ENCODE results near the gene MBTPS1. TPM values are rescaled to one million over a fixed set of nuclear protein-coding genes. Genes with fewer than 3 reads are reported as not detected.

MBTPS1 gene
- total RNA-seq, 2 donors from 2014 or later, result 79.0 to 133 TPM

DNA sequence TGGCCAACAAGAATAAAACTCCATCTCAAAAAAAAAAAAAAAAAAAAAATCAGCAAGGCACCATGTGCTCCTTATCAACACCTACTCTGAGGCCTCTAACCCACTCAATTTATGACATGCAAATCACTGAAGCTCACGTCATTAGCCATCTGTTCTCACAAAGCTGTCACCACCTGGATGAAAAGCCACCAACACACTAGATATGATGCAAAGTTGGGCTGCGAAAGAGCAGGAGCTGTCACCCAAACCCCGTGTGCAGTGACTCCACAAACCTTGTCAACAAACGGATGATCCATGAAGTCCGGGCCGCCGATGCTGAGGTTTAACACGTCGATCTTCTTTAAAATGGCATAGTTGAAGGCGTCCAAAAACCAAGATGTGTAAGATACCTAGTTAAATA, 25.3 kb downstream of the MBTPS1 start:
- intact Hi-C loops (cut with DNase I), result no loop called here
- Histone ChIP-seq H3K27me3 (replicated peaks; ENCODE audit: insufficient read depth) (no peaks in the 10 kb centered on the region), H3K27ac (no peak overlapping the region), H3K4me3 (no peak overlapping the region), H3K9me3 (no peaks in the 10 kb centered on the region), H3K4me1 (replicated peaks) (peaks cover 4% of the 10 kb centered on the region), H3K36me3 (peaks cover 3 to 26% of the 10 kb centered on the region in 2 donors)
- no peak for TF ChIP-seq POLR2A (IDR thresholded peaks at IDR 0.05)
- TF ChIP-seq, protein P1, sequence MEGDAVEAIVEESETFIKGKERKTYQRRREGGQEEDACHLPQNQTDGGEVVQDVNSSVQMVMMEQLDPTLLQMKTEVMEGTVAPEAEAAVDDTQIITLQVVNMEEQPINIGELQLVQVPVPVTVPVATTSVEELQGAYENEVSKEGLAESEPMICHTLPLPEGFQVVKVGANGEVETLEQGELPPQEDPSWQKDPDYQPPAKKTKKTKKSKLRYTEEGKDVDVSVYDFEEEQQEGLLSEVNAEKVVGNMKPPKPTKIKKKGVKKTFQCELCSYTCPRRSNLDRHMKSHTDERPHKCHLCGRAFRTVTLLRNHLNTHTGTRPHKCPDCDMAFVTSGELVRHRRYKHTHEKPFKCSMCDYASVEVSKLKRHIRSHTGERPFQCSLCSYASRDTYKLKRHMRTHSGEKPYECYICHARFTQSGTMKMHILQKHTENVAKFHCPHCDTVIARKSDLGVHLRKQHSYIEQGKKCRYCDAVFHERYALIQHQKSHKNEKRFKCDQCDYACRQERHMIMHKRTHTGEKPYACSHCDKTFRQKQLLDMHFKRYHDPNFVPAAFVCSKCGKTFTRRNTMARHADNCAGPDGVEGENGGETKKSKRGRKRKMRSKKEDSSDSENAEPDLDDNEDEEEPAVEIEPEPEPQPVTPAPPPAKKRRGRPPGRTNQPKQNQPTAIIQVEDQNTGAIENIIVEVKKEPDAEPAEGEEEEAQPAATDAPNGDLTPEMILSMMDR (IDR thresholded peaks at IDR 0.05), result no peak
- no peak for TF ChIP-seq POLR2AphosphoS5 (IDR thresholded peaks at IDR 0.05)
- DNase-seq (ENCODE audit: low spot score), result no peak
- 84% methylated on average over 10 of the region's 10 CpGs for WGBS

DNA sequence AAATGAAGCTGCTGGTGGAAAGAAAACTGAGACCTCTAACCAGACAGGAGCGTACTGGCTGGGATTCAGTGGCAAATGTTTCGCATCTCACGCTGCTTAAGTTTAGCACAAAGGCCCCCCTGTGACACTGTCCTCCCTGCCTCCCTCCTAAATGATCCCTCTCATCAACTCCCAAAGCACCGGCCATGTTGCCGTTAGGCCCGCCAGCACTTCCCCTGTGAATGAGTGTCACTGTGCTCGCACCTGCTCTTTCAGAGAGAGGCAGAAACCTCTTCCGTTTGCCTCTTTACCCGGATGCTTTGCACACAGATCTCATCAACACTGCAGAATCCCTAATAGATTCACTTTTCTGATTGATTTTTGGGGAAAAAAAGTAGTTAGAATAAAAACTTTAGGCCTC, 26.5 kb downstream of the MBTPS1 start:
- 90% methylated on average over 9 of the region's 9 CpGs for WGBS

DNA sequence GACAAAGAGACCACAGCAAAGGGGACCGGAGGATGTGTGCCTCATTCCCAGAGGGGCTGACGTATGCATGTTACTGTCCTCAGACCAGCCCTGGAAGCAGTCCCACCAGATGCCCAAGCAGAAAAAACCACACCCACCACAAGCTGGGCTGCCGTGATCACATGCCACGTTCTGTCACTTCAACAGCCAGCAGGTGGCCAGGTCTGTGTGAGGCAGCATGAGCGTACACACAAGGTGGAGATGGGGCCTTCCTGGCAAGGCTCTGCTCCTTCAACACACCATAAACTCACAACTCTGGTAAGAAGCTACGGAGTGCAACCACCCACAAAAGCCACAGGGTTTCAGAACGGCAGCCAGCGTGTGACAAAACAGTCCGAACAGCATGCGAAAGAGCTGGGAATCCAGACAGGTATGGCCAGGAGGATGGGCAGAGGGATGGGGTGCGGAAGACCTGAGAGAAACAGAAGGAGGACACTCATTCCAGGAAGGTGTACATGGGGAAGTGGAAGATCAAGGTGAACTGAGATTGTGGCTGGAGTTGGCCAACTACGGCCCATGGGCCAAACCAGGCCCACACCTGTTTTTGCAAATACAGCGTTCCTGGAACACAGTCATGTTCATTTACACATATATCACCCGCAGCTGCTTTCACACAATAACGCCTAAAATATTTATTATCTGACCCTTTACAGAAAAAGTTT, 27.9 kb downstream of the MBTPS1 start:
- Histone ChIP-seq H3K4me3 (no peak overlapping the region), H3K4me1 (replicated peaks) (peaks cover 4% of the 10 kb centered on the region), H3K36me3 (peaks cover 3 to 26% of the 10 kb centered on the region in 2 donors), H3K27me3 (replicated peaks; ENCODE audit: insufficient read depth) (no peaks in the 10 kb centered on the region), H3K27ac (no peak overlapping the region), H3K9me3 (no peaks in the 10 kb centered on the region)
- TF ChIP-seq, protein P1 (IDR thresholded peaks at IDR 0.05), result peak in 1 of 4 experiments; percentile 14
- TF ChIP-seq POLR2AphosphoS5 (IDR thresholded peaks at IDR 0.05), result no peak
- 73% methylated on average over 15 of the region's 15 CpGs for WGBS
- no peak for DNase-seq (ENCODE audit: low spot score)
- intact Hi-C loops (cut with DNase I), result loop anchor here (5.0 to 10.0 kb wide), 2 partner anchors 88 to 396 kb away; no protein-coding TSS in a partner anchor

More for the DNA sequence above, 26.5 kb downstream of the MBTPS1 start:
- no peaks in the 10 kb centered on the region for H3K9me3 ChIP-seq
- H3K4me1 ChIP-seq (replicated peaks), result no peaks in the 10 kb centered on the region
- H3K36me3 ChIP-seq, result peaks cover 3 to 26% of the 10 kb centered on the region in 2 donors
- intact Hi-C loops (cut with DNase I), result no loop called here
- H3K4me3 ChIP-seq, result no peak overlapping the region
- TF ChIP-seq POLR2AphosphoS5 (IDR thresholded peaks at IDR 0.05) (no peak), POLR2A (IDR thresholded peaks at IDR 0.05) (no peak)
- TF ChIP-seq, protein P1 (IDR thresholded peaks at IDR 0.05), result no peak
- no peak overlapping the region for H3K27ac ChIP-seq
- H3K27me3 ChIP-seq (replicated peaks; ENCODE audit: insufficient read depth), result no peaks in the 10 kb centered on the region
- no peak for DNase-seq (ENCODE audit: low spot score)

DNA sequence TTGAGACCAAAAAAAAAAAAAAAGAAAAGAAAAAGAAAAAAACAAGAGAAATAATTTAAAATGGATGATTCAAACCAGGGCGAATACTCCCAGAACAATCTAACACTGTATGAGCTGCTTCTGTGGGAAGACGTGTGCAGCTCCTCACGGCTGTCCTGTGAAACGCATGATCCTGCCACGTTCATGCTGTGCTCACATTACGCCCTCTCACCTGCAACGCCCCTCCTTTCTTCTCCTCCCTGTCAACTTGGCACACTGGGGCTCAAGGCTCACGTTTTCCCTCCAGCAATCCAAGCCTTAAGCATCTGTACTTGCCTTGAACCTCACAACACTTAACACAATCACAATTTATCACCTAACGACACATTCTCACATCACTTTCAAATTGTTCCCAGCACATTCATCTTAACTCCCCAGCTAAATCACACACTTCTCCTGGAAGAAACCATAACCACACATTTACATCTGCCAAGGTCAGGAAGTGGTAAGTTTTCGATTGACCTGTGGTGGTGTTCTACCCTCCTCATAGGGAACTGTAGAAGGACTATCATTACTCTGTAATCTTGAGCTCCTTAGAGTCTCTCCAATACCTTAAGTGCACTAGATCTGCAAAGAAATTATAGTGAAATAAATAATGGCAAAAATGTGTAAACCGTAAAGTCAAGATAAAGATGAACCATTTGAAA, 29.1 kb downstream of the MBTPS1 start:
- DNase-seq (ENCODE audit: low spot score), result no peak
- Histone ChIP-seq H3K9me3 (no peaks in the 10 kb centered on the region), H3K27me3 (replicated peaks; ENCODE audit: insufficient read depth) (no peaks in the 10 kb centered on the region), H3K36me3 (peaks cover 3 to 17% of the 10 kb centered on the region in 2 donors), H3K4me3 (no peak overlapping the region), H3K27ac (no peak overlapping the region), H3K4me1 (replicated peaks) (peaks cover 4% of the 10 kb centered on the region)
- intact Hi-C loops (cut with DNase I), result loop anchor here (5.0 to 10.0 kb wide), 2 partner anchors 90 to 397 kb away; no protein-coding TSS in a partner anchor
- WGBS, result 72% methylated on average over 11 of the region's 11 CpGs
- TF ChIP-seq POLR2A (IDR thresholded peaks at IDR 0.05), result no peak
- TF ChIP-seq, protein P1 (IDR thresholded peaks at IDR 0.05), result no peak
- TF ChIP-seq POLR2AphosphoS5 (IDR thresholded peaks at IDR 0.05), result no peak
